Coronary artery (tissue), 2 donors: ENCODE results near the gene MCOLN3.

ENCODE experiments used
- DNase-seq: peaks from one replicate; pipeline ENCODE4 v3.0.0-alpha.2; 2017; ENCODE audit warnings: low spot score
- H3K27ac ChIP-seq, 2 donors: fragments of 200-600 bp; sonication (generic); one replicate each; pipeline ENCODE4 v1.5.1; 2016 to 2019
- H3K4me3 ChIP-seq: fragments of 200-600 bp; sonication (generic); 2 replicates; pipeline ENCODE4 v1.5.1; 2016; ENCODE audit warnings: mild to moderate bottlenecking, moderate library complexity
- CTCF ChIP-seq: fragments of 200-600 bp; sonication (generic); IDR thresholded peaks from one replicate; pipeline ENCODE4 v1.5.1; 2019; ENCODE audit warnings: antibody characterized with exemption

The MCOLN3 gene

GRCh38 chr1:85062425-85063026 is 14.2 kb upstream of the MCOLN3 start:
- peak overlapping the region; percentile 71 for H3K4me3 ChIP-seq
- TF ChIP-seq CTCF, result no peak
- H3K27ac ChIP-seq, result no peak overlapping the region
- no peak for DNase-seq

GRCh38 chr1:85061711-85062424 is 13.6 kb upstream of the MCOLN3 start:
- Histone ChIP-seq H3K4me3 (peak overlapping the region; percentile 71), H3K27ac (peak overlapping the region; percentile 4 to 44)
- peak; percentile 93 for DNase-seq
- no peak for TF ChIP-seq CTCF

DNA sequence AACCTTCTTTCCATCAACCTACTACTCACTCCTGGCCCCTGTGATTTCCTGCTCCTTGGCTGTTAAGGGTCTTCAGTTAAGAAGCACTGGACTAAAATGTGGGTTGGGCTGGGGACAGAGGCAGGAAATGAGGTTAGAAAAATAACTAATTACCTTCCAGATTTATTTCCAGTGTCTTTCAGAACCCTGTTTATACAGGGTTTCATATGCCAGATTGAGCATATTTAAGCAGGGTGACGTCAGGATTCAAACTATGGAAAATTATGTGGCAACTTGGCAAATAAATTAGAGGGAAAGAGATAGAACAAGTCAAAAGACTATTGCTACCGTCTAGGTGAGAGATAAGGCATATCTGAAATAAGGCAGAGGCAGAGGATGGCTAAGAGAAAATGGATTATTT is 11.7 kb upstream of the MCOLN3 start:
- H3K27ac ChIP-seq, result no peak overlapping the region
- TF ChIP-seq CTCF, result no peak
- no peak overlapping the region for H3K4me3 ChIP-seq
- DNase-seq, result no peak

DNA sequence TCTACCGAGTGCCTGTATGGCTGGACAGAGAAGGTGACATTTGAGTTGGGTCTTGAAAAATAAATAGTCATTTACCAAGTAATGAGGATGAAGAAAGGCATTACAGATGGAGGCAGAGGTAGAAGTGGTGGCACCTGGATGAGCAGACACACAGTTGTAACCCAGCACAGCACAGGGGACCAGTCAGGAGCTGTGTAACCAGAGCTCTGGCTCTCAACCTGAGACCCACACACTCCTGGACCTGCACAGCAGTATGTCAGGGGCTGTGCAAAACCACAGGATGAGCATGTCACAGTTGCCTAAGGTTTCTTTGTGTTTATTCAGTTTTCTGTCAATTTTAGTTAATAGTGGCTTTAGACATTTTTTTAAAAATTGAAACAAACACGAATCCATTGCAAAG is 11.3 kb upstream of the MCOLN3 start:
- H3K27ac ChIP-seq, result no peak overlapping the region
- no peak for TF ChIP-seq CTCF
- no peak for DNase-seq
- no peak overlapping the region for H3K4me3 ChIP-seq

GRCh38 chr1:85058786-85059185 is 10.5 kb upstream of the MCOLN3 start:
- no peak for TF ChIP-seq CTCF
- DNase-seq, result no peak
- no peak overlapping the region for H3K4me3 ChIP-seq
- H3K27ac ChIP-seq, result no peak overlapping the region

DNA sequence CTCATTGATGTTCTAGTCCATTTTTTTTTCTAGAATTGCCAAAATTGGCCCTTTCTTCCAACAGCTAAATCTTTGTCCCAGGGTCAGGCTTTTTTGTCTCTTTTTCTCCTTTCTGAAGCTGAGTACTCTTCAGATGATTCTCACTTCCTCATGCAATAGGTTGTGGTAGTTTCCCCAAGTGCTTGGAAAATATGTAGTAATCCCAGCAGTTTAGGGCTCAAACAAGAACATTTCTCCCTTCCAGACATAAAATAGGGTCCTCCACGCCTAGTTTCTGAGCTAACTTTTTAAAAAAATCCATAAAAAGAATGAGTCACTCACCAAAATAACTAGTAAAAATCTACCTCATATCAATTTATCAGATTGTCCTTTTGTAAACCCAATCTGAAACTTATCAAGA is 10.0 kb upstream of the MCOLN3 start:
- Histone ChIP-seq H3K4me3 (no peak overlapping the region), H3K27ac (no peak overlapping the region)
- DNase-seq, result no peak
- no peak for TF ChIP-seq CTCF

- Histone ChIP-seq H3K4me3 (no peak overlapping the region), H3K27ac (no peak overlapping the region)
- no peak for DNase-seq
- no peak for TF ChIP-seq CTCF
Measured at GRCh38 chr1:85054664-85055063, 6.4 kb upstream of the MCOLN3 start.
